ENCODE measurements around the gene CFAP68. TPM values are rescaled to one million over a fixed set of nuclear protein-coding genes. Genes with fewer than 3 reads are reported as not detected.
A peak's percentile ranks its signal among the peaks of the same experiment; 100 is the strongest.

CFAP68 gene
- total RNA-seq, 4 donors from 2014 or later: 8.2 to 20.9 (median 9.8) TPM

DNA sequence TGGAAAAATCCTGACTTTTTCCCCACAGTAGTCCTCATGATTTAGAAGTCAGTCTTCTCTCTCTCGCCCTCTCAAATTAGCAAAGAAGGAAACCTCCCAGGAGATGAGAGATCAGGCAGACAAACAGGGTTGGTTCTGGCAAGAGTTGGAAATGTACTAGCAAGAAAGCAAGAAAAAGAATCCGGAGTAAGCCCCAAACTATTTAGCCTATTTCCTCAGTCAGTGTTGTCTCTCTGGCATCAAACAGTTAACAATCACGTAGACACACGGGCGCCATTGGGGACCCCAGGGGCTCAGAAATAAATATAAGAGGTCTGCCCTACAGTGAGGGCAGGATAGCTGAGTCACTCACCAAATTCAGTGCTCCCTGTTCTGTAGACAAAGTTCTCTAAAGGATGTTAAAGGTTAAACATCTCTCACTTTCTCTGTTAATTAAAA is 44.0 kb downstream of the CFAP68 start:
- H3K27ac ChIP-seq: peak overlapping the region; percentile 91 to 94 (median 92)
- ATAC-seq: peak in 1 of 2 donors; percentile 14
- no peaks in the 10 kb centered on the region for H3K27me3 ChIP-seq
- peak overlapping the region; percentile 11 to 37 (median 30) for H3K4me3 ChIP-seq
- intact Hi-C loops (cut with DNase I; ENCODE audit: low total_unique reads) (no loop called here), in situ Hi-C loops (cut with MboI; ENCODE audit: low sequenced_read_pairs in 4 of 4) (no loop called here)
- H3K9me3 ChIP-seq: no peaks in the 10 kb centered on the region
- H3K36me3 ChIP-seq: no peaks in the 10 kb centered on the region
- peaks cover 61 to 75% of the 10 kb centered on the region in 2 donors for H3K4me1 ChIP-seq
- DNase-seq: no peak
- no peak for TF ChIP-seq CTCF (IDR thresholded peaks at IDR 0.05 in 4 of 5, conservative IDR thresholded peaks at IDR 0.05 in 1 of 5)
- no peak for TF ChIP-seq POLR2A (IDR thresholded peaks at IDR 0.05)

DNA sequence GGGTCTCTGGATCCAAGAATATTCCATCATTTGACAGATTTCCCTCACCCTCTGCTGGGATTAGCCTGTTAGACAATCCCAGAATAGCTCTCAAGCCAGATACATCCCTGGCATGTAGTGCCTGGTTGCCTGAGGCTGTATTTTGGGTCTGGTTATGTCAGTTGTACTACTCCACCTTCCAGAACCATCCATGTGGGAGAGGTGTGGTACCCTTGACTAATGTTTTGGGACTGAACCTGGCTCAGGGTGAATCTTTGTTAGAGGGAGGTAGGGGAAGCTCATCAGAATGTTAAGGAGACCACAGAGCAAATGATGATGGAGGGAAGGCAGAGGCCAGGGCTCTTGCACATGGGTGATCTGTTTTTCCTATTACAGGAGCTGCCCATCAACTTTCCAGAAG is 44.6 kb downstream of the CFAP68 start:
- no peak for ATAC-seq
- no peaks in the 10 kb centered on the region for H3K9me3 ChIP-seq
- H3K36me3 ChIP-seq: no peaks in the 10 kb centered on the region
- H3K27ac ChIP-seq: peak overlapping the region; percentile 91 to 94 (median 92)
- TF ChIP-seq CTCF (IDR thresholded peaks at IDR 0.05 in 4 of 5, conservative IDR thresholded peaks at IDR 0.05 in 1 of 5) (no peak), POLR2A (IDR thresholded peaks at IDR 0.05) (no peak)
- H3K4me1 ChIP-seq: peaks cover 61 to 70% of the 10 kb centered on the region in 2 donors
- H3K4me3 ChIP-seq: peak overlapping the region in 2 of 4 donors; percentile 11 to 37
- DNase-seq: no peak
- H3K27me3 ChIP-seq: no peaks in the 10 kb centered on the region
- in situ Hi-C loops (cut with MboI; ENCODE audit: low sequenced_read_pairs in 4 of 4) (no loop called here), intact Hi-C loops (cut with DNase I; ENCODE audit: low total_unique reads) (no loop called here)

DNA sequence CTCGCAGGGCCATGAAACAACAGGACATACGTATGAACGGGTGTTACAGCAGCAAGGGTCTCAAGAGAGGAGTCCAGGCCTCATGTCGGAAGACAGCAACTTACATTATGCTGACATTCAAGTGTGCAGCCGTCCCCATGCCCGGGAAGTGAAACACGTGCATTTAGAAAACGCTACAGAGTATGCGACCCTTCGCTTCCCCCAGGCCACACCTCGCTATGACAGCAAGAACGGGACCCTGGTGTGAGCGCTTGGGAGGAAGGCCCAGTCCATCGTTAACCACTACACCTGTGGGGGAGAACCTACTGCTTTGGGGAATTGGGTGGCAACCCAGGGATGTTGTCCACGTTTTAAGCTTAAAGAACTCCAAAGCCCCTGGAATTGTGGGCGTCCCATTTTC is 46.6 kb downstream of the CFAP68 start:
- TF ChIP-seq CTCF (IDR thresholded peaks at IDR 0.05 in 4 of 5, conservative IDR thresholded peaks at IDR 0.05 in 1 of 5): no peak
- no peak for TF ChIP-seq POLR2A (IDR thresholded peaks at IDR 0.05)
- intact Hi-C loops (cut with DNase I; ENCODE audit: low total_unique reads): loop anchor here (1.0 kb wide), 1 partner anchor 47 kb away; the partner anchor contains the start of genes CFAP68 and FDXACB1
- ATAC-seq (no peak), DNase-seq (no peak)
- Histone ChIP-seq H3K27me3 (no peaks in the 10 kb centered on the region), H3K36me3 (no peaks in the 10 kb centered on the region), H3K4me3 (peak overlapping the region in 2 of 4 donors; percentile 53 to 62), H3K4me1 (peaks cover 59% of the 10 kb centered on the region in 2 donors), H3K27ac (peak overlapping the region; percentile 91 to 94 (median 92)), H3K9me3 (no peaks in the 10 kb centered on the region)
- in situ Hi-C loops (cut with MboI; ENCODE audit: low sequenced_read_pairs in 4 of 4): no loop called here

DNA sequence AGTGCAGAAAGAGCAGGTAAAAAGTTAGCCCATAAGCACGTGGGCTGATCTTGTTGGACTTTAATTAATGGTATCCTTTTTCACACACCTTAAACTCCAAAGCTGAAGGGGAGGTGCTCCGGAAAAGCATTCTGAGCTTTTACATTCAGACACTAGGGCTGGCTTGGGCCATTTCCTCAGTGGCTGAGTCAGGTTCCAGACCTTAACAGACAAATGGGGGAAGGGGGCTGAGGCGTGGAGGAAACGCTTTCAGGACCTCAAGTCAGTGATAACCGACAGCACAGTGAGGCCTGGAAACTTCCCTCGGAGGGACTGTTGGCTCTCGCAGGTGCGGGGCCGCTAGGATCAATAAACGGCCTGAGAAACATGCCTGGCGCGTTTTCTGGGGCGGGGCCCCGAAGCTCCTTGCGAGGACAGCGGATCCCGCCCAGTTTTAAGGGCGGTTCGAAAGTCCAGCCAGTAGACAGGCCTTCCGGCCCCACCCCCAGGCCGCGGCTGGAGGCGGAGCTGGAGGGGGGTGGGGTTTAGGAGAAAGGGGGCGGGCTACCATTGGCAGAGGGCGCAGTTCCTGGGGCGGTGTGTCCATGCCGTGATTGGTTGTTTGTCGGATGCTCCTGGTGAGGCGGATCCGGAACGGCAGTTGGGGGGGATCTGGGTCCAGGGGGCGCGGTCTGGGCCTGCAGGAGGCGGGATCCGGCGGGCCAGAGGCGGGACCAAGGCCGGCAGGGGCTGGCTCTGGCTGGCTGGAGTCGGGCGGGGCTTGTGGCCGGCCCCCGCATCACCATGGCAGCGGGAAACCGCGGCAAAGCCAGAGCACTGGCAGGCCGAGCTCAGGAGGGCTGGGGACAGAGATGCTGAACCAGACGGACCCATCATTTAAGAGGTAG is 47.4 kb downstream of the CFAP68 start:
- peak overlapping the region; percentile 46 to 62 (median 53) for H3K4me3 ChIP-seq
- H3K36me3 ChIP-seq: no peaks in the 10 kb centered on the region
- no peaks in the 10 kb centered on the region for H3K9me3 ChIP-seq
- intact Hi-C loops (cut with DNase I; ENCODE audit: low total_unique reads) (loop anchor here (1.0 kb wide), 1 partner anchor 47 kb away; the partner anchor contains the start of genes CFAP68 and FDXACB1), in situ Hi-C loops (cut with MboI; ENCODE audit: low sequenced_read_pairs in 4 of 4) (no loop called here)
- TF ChIP-seq CTCF (IDR thresholded peaks at IDR 0.05 in 4 of 5, conservative IDR thresholded peaks at IDR 0.05 in 1 of 5) (peak in 1 of 5 experiments; percentile 21), POLR2A (IDR thresholded peaks at IDR 0.05) (peak; percentile 78 to 87)
- H3K27ac ChIP-seq: peak overlapping the region; percentile 91 to 94 (median 92)
- peak; percentile 76 to 77 for ATAC-seq
- peak; percentile 93 to 96 for DNase-seq
- peaks cover 51 to 55% of the 10 kb centered on the region in 2 donors for H3K4me1 ChIP-seq
- no peaks in the 10 kb centered on the region for H3K27me3 ChIP-seq
